Testis (tissue), 3 donors: ENCODE data around the gene ARV1. TPM values are rescaled to one million over a fixed set of nuclear protein-coding genes. Genes with fewer than 3 reads are reported as not detected.

ENCODE experiments used
- DNase-seq: peaks from one replicate; pipeline ENCODE4 v3.0.0-alpha.2; 2019
- H3K27ac ChIP-seq, 2 donors: fragments of 200-600 bp; sonication (generic); one replicate each; pipeline ENCODE4 v1.5.1; 2019
- H3K27me3 ChIP-seq: fragments of 200-600 bp; sonication (generic); one replicate; pipeline ENCODE4 v1.5.1; 2019
- H3K36me3 ChIP-seq: fragments of 200-600 bp; sonication (generic); one replicate; pipeline ENCODE4 v1.5.1; 2017; ENCODE audit warnings: low read depth; ENCODE audit errors: missing control alignments
- H3K4me1 ChIP-seq: fragments of 200-600 bp; sonication (generic); one replicate; pipeline ENCODE4 v1.5.1; 2019
- H3K4me3 ChIP-seq, 2 donors: fragments of 200-600 bp; sonication (generic); one replicate each; pipeline ENCODE4 v1.5.1; 2017 to 2019
- H3K9me3 ChIP-seq: fragments of 200-600 bp; sonication (generic); one replicate; pipeline ENCODE4 v1.5.1; 2017
- CTCF ChIP-seq, 3 experiments: fragments of 450-650 bp in 2 of 3; fragments of 200-600 bp in 1 of 3; sonication (generic) in 1 of 3; IDR thresholded peaks; one replicate each; pipeline ENCODE4 v1.5.1; 2016 to 2019; ENCODE audit warnings: antibody characterized with exemption in 3 of 3, mild to moderate bottlenecking in 2 of 3, moderate library complexity in 1 of 3
- POLR2A ChIP-seq: fragments of 450-650 bp; IDR thresholded peaks from one replicate; pipeline ENCODE4 v1.6.1; 2017; ENCODE audit warnings: antibody characterized with exemption, mild to moderate bottlenecking, moderate library complexity
- WGBS, 2 donors: methylation state at CpG; one replicate each; pipeline ENCODE4 v1.1.5; 2018; 5-methylcytosine and 5-hydroxymethylcytosine counted together
- intact Hi-C: fragments of 100-400 bp; cut with DNase I; formaldehyde crosslinking; loops from one replicate; pipeline ENCODE4 v1.15.1; 2023; ENCODE audit warnings: low total_unique reads
- polyA plus RNA-seq: library from polyadenylated mRNA; stranded (reverse); fragments of 350-450 nt; fragmentation: Illumina TruSeq; extraction: RNeasy Lipid Tissue Mini Kit (QIAGEN cat#74804); gene quantifications from one replicate; pipeline ENCODE4 v1.2.3, GENCODE V29; 2014; ENCODE audit warnings: low read depth, low replicate concordance; ENCODE audit not compliant: insufficient read depth
- total RNA-seq, 2 donors: library from RNA; depleted of rRNA; stranded (reverse); fragments of >200 nt; gene quantifications; one replicate each; pipeline ENCODE4 v1.2.3, GENCODE V29; 2016

The ARV1 gene
- total and polyA plus RNA-seq, 3 donors from 2014 or later = 35.4 to 71.7 (median 40.7) TPM

GRCh38 chr1:230985711-230986110 lies 6.8 kb downstream of the ARV1 start:
- Histone ChIP-seq H3K27me3 (no peaks in the 10 kb centered on the region), H3K36me3 (no peaks in the 10 kb centered on the region), H3K9me3 (no peaks in the 10 kb centered on the region), H3K4me1 (peaks cover 2% of the 10 kb centered on the region), H3K4me3 (no peak overlapping the region), H3K27ac (no peak overlapping the region)
- WGBS, 2 donors = 94 to 96% methylated on average over 6 of the region's 6 CpGs
- no peak for TF ChIP-seq CTCF (IDR thresholded peaks at IDR 0.05)
- TF ChIP-seq POLR2A = no peak
- intact Hi-C loops = no loop called here
- DNase-seq = no peak

- WGBS, 2 donors = 75 to 84% methylated on average over 7 of the region's 7 CpGs
- no peak for TF ChIP-seq CTCF (IDR thresholded peaks at IDR 0.05)
- TF ChIP-seq POLR2A = no peak
- intact Hi-C loops = no loop called here
- H3K4me1 ChIP-seq = peaks cover 2% of the 10 kb centered on the region
- no peaks in the 10 kb centered on the region for H3K36me3 ChIP-seq
- no peaks in the 10 kb centered on the region for H3K9me3 ChIP-seq
- DNase-seq = no peak
- H3K4me3 ChIP-seq = no peak overlapping the region
- H3K27ac ChIP-seq = no peak overlapping the region
- no peaks in the 10 kb centered on the region for H3K27me3 ChIP-seq
Measured at GRCh38 chr1:230986976-230987375, 8.1 kb downstream of the ARV1 start.

GRCh38 chr1:230987448-230987847 lies 8.6 kb downstream of the ARV1 start:
- Histone ChIP-seq H3K27ac (no peak overlapping the region), H3K9me3 (no peaks in the 10 kb centered on the region), H3K4me3 (no peak overlapping the region), H3K4me1 (peaks cover 2% of the 10 kb centered on the region), H3K36me3 (no peaks in the 10 kb centered on the region), H3K27me3 (no peaks in the 10 kb centered on the region)
- TF ChIP-seq CTCF (IDR thresholded peaks at IDR 0.05) (no peak), POLR2A (no peak)
- DNase-seq = no peak
- intact Hi-C loops = no loop called here
- 83 to 86% methylated on average over 3 of the region's 3 CpGs for WGBS, 2 donors

GRCh38 chr1:230992100-230992774 lies 13.3 kb downstream of the ARV1 start:
- Histone ChIP-seq H3K27ac (no peak overlapping the region), H3K9me3 (no peaks in the 10 kb centered on the region), H3K27me3 (no peaks in the 10 kb centered on the region), H3K36me3 (no peaks in the 10 kb centered on the region), H3K4me3 (no peak overlapping the region), H3K4me1 (no peaks in the 10 kb centered on the region)
- intact Hi-C loops = no loop called here
- TF ChIP-seq CTCF (IDR thresholded peaks at IDR 0.05) = no peak
- no peak for TF ChIP-seq POLR2A
- DNase-seq = no peak
- WGBS, 2 donors = 80 to 82% methylated on average over 7 of the region's 7 CpGs

- TF ChIP-seq POLR2A (no peak), CTCF (IDR thresholded peaks at IDR 0.05) (no peak)
- Histone ChIP-seq H3K27me3 (no peaks in the 10 kb centered on the region), H3K9me3 (no peaks in the 10 kb centered on the region), H3K36me3 (no peaks in the 10 kb centered on the region), H3K4me3 (no peak overlapping the region), H3K27ac (no peak overlapping the region), H3K4me1 (no peaks in the 10 kb centered on the region)
- no peak for DNase-seq
- WGBS, 2 donors = 88 to 97% methylated on average over 1 of the region's 1 CpG
- intact Hi-C loops = no loop called here
Measured at GRCh38 chr1:230994860-230995259, 16.0 kb downstream of the ARV1 start.
